Measurements from ENCODE around the gene SYT5. TPM values are rescaled to one million over a fixed set of nuclear protein-coding genes. Genes with fewer than 3 reads are reported as not detected.
A peak's percentile ranks its signal among the peaks of the same experiment; 100 is the strongest.

Gene SYT5
- total and polyA plus RNA-seq, 2 of the 13 experiments (the other 11 are each of a cell fraction or from before 2014, with no cell fraction given): not detected

- peak; percentile 77; the same call in 1 of the 2 replicates for TF ChIP-seq ZNF318 (CRISPR knock-in tag; IDR thresholded peaks at IDR 0.05)
- TF ChIP-seq ZNF788 (CRISPR knock-in tag; IDR thresholded peaks at IDR 0.05; ENCODE audit: borderline replicate concordance): peak; percentile 17; the same call in 1 of the 2 replicates
- TF ChIP-seq KMT2A (CRISPR knock-in tag; IDR thresholded peaks at IDR 0.05): no peak
- no peak for TF ChIP-seq DMAP1 (CRISPR knock-in tag; IDR thresholded peaks at IDR 0.05)
- TF ChIP-seq ZNF292 (CRISPR knock-in tag; IDR thresholded peaks at IDR 0.05; ENCODE audit: borderline replicate concordance, low read depth): peak; percentile 48; the same call in 1 of the 2 replicates
- TF ChIP-seq RNF2 (conservative IDR thresholded peaks at IDR 0.05; ENCODE audit: low read depth): peak; percentile 90; the same call in 1 of the 2 replicates
- no peak for TF ChIP-seq CEBPB (IDR thresholded peaks at IDR 0.05; ENCODE audit: borderline replicate concordance, low read depth, low read length)
- peak; percentile 30; the same call in 1 of the 2 replicates for TF ChIP-seq ZZZ3 (CRISPR knock-in tag; IDR thresholded peaks at IDR 0.05; ENCODE audit: borderline replicate concordance)
- TF ChIP-seq ZNF557 (CRISPR knock-in tag; IDR thresholded peaks at IDR 0.05): peak; percentile 74
- peak; percentile 53; the same call in 1 of the 2 replicates for TF ChIP-seq ZNF574 (CRISPR knock-in tag; IDR thresholded peaks at IDR 0.05)
- TF ChIP-seq ZNF224 (CRISPR knock-in tag; IDR thresholded peaks at IDR 0.05): no peak
- TF ChIP-seq ZFX (CRISPR knock-in tag; IDR thresholded peaks at IDR 0.05; ENCODE audit: low read depth): peak; percentile 37; the same call in 1 of the 2 replicates
- peak; percentile 49; the same call in 1 of the 2 replicates for TF ChIP-seq MYC (CRISPR knock-in tag; IDR thresholded peaks at IDR 0.05; ENCODE audit: borderline replicate concordance)
- TF ChIP-seq TBX2 (CRISPR knock-in tag; IDR thresholded peaks at IDR 0.05; ENCODE audit: borderline replicate concordance): peak; percentile 31; the same call in 1 of the 2 replicates
- TF ChIP-seq RFX5 (IDR thresholded peaks at IDR 0.05; ENCODE audit: low read depth, low read length): no peak
- TF ChIP-seq ZBTB44 (CRISPR knock-in tag; IDR thresholded peaks at IDR 0.05): no peak
- peak; percentile 45; the same call in 1 of the 2 replicates for TF ChIP-seq ZBTB7A (CRISPR knock-in tag; IDR thresholded peaks at IDR 0.05)
These were observed 29.8 kb upstream of the SYT5 start (continued) for GRCh38 chr19:55209693-55210472.
